Omental fat pad (tissue), 4 donors: ENCODE results near the gene KRT26. TPM values are rescaled to one million over a fixed set of nuclear protein-coding genes. Genes with fewer than 3 reads are reported as not detected.

Experiments used
- ATAC-seq: fragments of 150-250 bp; one replicate; pipeline ENCODE4 v1.9.1; 2016; ENCODE audit warnings: mild to moderate bottlenecking, moderate library complexity; ENCODE audit not compliant: low FRiP score
- DNase-seq: peaks from one replicate; pipeline ENCODE4 v3.0.0-alpha.2; 2019; ENCODE audit warnings: low spot score
- CTCF ChIP-seq, 3 donors: fragments of 450-650 bp; IDR thresholded peaks; one replicate each; pipeline ENCODE4 v1.5.1; 2016 to 2017; ENCODE audit warnings: antibody characterized with exemption in 3 of 3, mild to moderate bottlenecking in 3 of 3, moderate library complexity in 2 of 3
- total RNA-seq, 4 donors: library from RNA; depleted of rRNA; stranded (reverse); fragments of >200 nt; gene quantifications; one replicate each; pipeline ENCODE4 v1.1.0, GENCODE V29; 2016

The KRT26 gene
- total RNA-seq, 4 donors from 2014 or later: not detected

DNA sequence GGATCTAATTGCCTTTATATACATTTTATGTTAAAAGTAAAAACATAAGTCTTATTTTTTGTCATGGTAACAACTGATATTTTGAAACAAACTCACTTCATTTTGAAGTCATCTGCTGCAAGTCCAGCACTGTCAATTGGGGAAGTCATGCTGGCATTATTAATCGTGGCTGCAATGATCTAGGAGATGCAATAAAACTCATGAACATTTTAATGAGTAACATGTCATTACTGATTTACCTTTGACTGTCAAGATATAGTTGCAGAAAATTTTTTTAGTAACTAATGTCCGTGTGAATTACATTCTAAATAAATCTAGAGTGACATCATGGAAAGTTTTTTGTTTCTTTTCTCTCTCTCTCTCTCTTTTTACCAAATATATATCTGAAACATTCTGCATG is 51.1 kb downstream of the KRT26 start:
- ATAC-seq (no peak), DNase-seq (no peak)
- TF ChIP-seq CTCF (IDR thresholded peaks at IDR 0.05): no peak

DNA sequence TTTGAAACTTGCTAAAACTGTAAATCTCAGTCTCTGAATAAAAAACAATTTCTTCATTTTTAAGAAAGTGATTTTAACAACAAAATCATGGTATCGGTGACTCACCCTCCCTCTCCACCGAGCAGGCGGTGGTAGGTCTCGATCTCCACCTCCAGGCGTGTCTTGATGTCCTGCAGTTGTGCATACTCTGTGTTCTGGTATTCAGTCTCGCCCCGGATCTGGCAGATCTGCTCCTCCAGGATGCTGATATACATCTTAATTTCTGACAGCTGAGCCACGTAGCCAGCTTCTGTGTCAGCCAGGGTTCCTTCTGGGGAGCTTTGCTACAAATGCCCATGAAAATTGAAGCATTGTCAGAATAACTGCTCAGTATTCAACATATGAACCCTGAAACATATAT is 53.1 kb downstream of the KRT26 start:
- ATAC-seq (no peak), DNase-seq (no peak)
- TF ChIP-seq CTCF (IDR thresholded peaks at IDR 0.05): no peak

GRCh38 chr17:40717776-40718175 is 54.2 kb downstream of the KRT26 start:
- DNase-seq (no peak), ATAC-seq (no peak)
- TF ChIP-seq CTCF (IDR thresholded peaks at IDR 0.05): no peak

Other genes starting within 250 kb of the KRT26 start
- gene CCR7, start 206.7 kb downstream of the KRT26 start, total RNA-seq: 1 to 10 TPM in 1 of 4 donors, under 1 TPM in 1, not detected in 2; 0.37 to 1.9 TPM
- gene SMARCE1, start 124.4 kb downstream of the KRT26 start, total RNA-seq: 10 to 100 TPM; 66.5 to 88.3 (median 76.0) TPM
- 10 to 100 TPM in 1 of 4 donors, 1 to 10 TPM in 2, not detected in 1; 2.0 to 11.5 (median 3.5) TPM for gene KRT222, start 107.0 kb downstream of the KRT26 start, total RNA-seq
- gene KRT24, start 68.4 kb downstream of the KRT26 start, total RNA-seq: not detected
- gene KRT25, start 16.9 kb downstream of the KRT26 start, total RNA-seq: not detected
- gene KRT27, start 10.3 kb upstream of the KRT26 start, total RNA-seq: not detected
- gene KRT28, start 27.8 kb upstream of the KRT26 start, total RNA-seq: not detected
- 10 to 100 TPM in 2 of 4 donors, 1 to 10 TPM in 2; 4.4 to 17.5 (median 10.8) TPM for gene KRT10, start 50.4 kb upstream of the KRT26 start, total RNA-seq
- gene KRT12, start 95.0 kb upstream of the KRT26 start, total RNA-seq: not detected
- not detected for gene KRT20, start 113.0 kb upstream of the KRT26 start, total RNA-seq
- gene KRT23, start 165.4 kb upstream of the KRT26 start, total RNA-seq: 1 to 10 TPM in 1 of 4 donors, not detected in 3; 4.3 TPM
- not detected for gene KRT39, start 194.7 kb upstream of the KRT26 start, total RNA-seq
- not detected for gene KRT40, start 212.1 kb upstream of the KRT26 start, total RNA-seq
- gene KRTAP3-3, start 222.0 kb upstream of the KRT26 start, total RNA-seq: not detected
- gene KRTAP3-2, start 227.7 kb upstream of the KRT26 start, total RNA-seq: not detected
- gene KRTAP3-1, start 236.9 kb upstream of the KRT26 start, total RNA-seq: not detected